ENCODE measurements around the gene GALNT17. TPM values are rescaled to one million over a fixed set of nuclear protein-coding genes. Genes with fewer than 3 reads are reported as not detected.

The GALNT17 gene
- total and polyA plus RNA-seq, 2 experiments from 2014 or later: 11.1 to 65.6 TPM

- Mint-ChIP-seq H3K9me3 (peaks cover 22% of the 10 kb centered on the region), H3K27me3 (ENCODE audit: insufficient read depth, low read depth, poor library complexity) (peaks cover 4% of the 10 kb centered on the region), H3K27ac (no peak overlapping the region), H3K36me3 (ENCODE audit: low read depth) (peaks cover 37% of the 10 kb centered on the region), H3K4me1 (no peaks in the 10 kb centered on the region), H3K4me3 (no peak overlapping the region)
- Histone ChIP-seq H3K36me3 (ENCODE audit: insufficient read depth) (no peaks in the 10 kb centered on the region; the same call in 1 of the 2 replicates), H4K20me1 (replicated peaks; ENCODE audit: insufficient read depth) (no peaks in the 10 kb centered on the region), H3K27ac (ENCODE audit: low read depth) (no peak overlapping the region), H3K9me2 (ENCODE audit: insufficient read depth) (no peaks in the 10 kb centered on the region), H3K4me1 (ENCODE audit: insufficient read depth) (no peaks in the 10 kb centered on the region), H3K27me3 (ENCODE audit: insufficient read depth) (no peaks in the 10 kb centered on the region), H3F3A (replicated peaks; ENCODE audit: low read depth) (0 out of 2 replicates have a peak, but pooled peaks cover 3% of the 10 kb centered on the region), H3K4me3 (no peak overlapping the region), H2AFZ (no peak overlapping the region), H3K4me2 (no peak overlapping the region), H3K79me2 (replicated peaks; ENCODE audit: insufficient read depth) (no peaks in the 10 kb centered on the region)
- no peak for DNase-seq (ENCODE audit: low spot score)
- no peak for ATAC-seq
- TF ChIP-seq NANOG (IDR thresholded peaks at IDR 0.05; ENCODE audit: borderline replicate concordance) (no peak), CTCF (conservative IDR thresholded peaks at IDR 0.05; ENCODE audit: low read depth in 2 of 2) (no peak), ZNF114 (CRISPR knock-in tag; IDR thresholded peaks at IDR 0.05) (no peak), REST (IDR thresholded peaks at IDR 0.05; ENCODE audit: unreplicated experiment) (no peak), EZH2phosphoT487 (IDR thresholded peaks at IDR 0.05; ENCODE audit: unreplicated experiment) (no peak), ZNF462 (CRISPR knock-in tag; IDR thresholded peaks at IDR 0.05) (no peak), EZH2 (IDR thresholded peaks at IDR 0.05; ENCODE audit: low read depth, unreplicated experiment) (no peak), CREB1 (CRISPR knock-in tag; IDR thresholded peaks at IDR 0.05; ENCODE audit: low read depth) (no peak), POLR2AphosphoS5 (IDR thresholded peaks at IDR 0.05; ENCODE audit: low read depth) (no peak), ETS1 (IDR thresholded peaks at IDR 0.05) (no peak), STAT1 (IDR thresholded peaks at IDR 0.05; ENCODE audit: unreplicated experiment) (no peak), JUNB (IDR thresholded peaks at IDR 0.05; ENCODE audit: unreplicated experiment) (no peak), ZNF331 (CRISPR knock-in tag; IDR thresholded peaks at IDR 0.05; ENCODE audit: low read depth) (no peak)
These were observed 574.1 kb downstream of the GALNT17 start for GRCh38 chr7:71705901-71706596.

Data from GM23338 (cell line).